LNCaP clone FGC (cell line): ENCODE data around the gene HIF3A.
"Not testable (repeated sequence)": the region's sequence is repeated elsewhere in the genome, so short reads cannot be mapped to it uniquely, and the experiment has no call there.

Experiments used
- DNase-seq: peaks from one replicate; pipeline ENCODE4 v3.0.0-alpha.2; 2011; ENCODE audit warnings: low read depth
- H3K4me3 ChIP-seq: 2 replicates; pipeline ENCODE4 v1.5.1; 2011; ENCODE audit warnings: mild to moderate bottlenecking, low read depth, low read length, control low read depth
- TF ChIP-seq, protein P1 (sequence below): IDR thresholded peaks from 2 replicates; pipeline ENCODE4 v1.5.1; 2012; ENCODE audit warnings: mild to moderate bottlenecking; ENCODE audit not compliant: control insufficient read depth, insufficient read depth; ENCODE audit errors: extremely low read depth

The HIF3A gene

DNA sequence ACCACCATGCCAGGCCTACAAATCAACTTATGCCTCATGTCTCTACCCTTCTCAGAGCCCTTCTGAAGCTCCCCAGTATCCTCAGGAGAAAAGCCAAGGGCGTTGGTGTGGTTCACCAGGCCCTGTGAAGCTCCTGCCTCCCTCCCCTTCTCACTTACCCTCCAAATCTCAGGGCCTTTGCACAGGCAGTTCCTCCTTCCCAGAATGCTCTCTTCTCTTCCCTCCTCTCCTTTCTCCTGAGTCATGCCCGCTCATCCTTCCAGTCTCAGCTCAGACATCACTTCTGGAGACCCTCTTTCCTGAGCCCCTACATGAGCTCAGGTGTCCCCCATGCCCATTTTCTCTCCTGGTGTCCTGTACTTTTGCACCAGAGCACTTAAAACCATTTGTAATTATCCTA is 20.5 kb downstream of the HIF3A start:
- no peak overlapping the region for H3K4me3 ChIP-seq
- no peak for DNase-seq
- TF ChIP-seq, protein P1, sequence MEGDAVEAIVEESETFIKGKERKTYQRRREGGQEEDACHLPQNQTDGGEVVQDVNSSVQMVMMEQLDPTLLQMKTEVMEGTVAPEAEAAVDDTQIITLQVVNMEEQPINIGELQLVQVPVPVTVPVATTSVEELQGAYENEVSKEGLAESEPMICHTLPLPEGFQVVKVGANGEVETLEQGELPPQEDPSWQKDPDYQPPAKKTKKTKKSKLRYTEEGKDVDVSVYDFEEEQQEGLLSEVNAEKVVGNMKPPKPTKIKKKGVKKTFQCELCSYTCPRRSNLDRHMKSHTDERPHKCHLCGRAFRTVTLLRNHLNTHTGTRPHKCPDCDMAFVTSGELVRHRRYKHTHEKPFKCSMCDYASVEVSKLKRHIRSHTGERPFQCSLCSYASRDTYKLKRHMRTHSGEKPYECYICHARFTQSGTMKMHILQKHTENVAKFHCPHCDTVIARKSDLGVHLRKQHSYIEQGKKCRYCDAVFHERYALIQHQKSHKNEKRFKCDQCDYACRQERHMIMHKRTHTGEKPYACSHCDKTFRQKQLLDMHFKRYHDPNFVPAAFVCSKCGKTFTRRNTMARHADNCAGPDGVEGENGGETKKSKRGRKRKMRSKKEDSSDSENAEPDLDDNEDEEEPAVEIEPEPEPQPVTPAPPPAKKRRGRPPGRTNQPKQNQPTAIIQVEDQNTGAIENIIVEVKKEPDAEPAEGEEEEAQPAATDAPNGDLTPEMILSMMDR: no peak

DNA sequence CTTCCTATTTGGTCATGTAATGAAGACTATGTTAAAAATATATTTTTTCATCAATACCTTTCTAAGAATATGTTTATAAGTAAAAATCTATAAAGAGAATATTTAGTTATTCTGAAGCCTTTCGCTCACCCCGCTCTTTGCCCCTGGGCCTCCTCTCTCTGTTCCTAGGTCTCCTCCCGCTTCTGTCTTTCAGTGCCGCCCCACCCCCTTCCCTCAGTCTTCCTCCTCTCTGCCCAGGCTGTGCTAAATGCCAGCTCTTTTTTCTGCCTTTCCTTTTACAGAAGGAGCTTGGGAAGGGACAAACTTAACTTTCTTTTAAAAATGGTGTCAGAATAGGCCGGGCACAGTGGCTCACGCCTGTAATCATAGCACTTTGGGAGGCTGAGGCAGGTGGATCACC is 22.8 kb downstream of the HIF3A start:
- no peak for DNase-seq
- H3K4me3 ChIP-seq: no peak overlapping the region
- TF ChIP-seq, protein P1: no peak

DNA sequence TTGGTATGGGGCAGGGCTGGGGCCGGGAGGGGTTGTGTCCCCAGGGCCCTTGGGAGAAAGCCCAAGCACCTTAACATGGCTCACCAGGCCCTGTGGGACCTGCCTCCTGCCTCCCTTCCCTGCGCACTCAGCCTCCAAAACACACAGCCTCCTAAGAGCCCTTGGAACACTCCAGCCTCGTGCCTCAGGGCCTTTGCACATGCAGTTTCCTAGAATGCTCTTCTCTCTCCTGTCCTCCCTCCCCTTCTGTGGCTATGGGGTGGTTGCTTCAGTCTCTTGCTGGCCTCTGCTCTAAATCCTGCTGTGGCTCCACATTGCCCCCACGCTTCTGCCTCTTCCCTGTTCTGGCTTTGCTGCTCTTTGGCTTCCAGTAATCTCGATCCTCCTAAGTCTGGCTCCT is 23.7 kb downstream of the HIF3A start:
- no peak overlapping the region for H3K4me3 ChIP-seq
- no peak for DNase-seq
- TF ChIP-seq, protein P1: no peak

DNA sequence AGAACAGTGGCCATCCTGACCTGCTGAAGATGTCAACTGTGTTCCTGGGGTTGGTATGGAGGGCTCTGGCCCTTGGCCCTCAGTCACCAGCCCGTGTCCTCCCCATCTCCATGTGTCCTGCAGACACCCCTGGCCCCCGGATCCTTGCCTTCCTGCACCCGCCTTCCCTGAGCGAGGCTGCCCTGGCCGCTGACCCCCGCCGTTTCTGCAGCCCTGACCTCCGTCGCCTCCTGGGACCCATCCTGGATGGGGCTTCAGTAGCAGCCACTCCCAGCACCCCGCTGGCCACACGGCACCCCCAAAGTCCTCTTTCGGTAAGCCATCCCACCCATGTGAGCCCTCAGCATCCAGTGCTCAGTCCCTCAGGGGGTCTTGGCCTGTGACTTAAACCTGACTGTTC is 24.8 kb downstream of the HIF3A start:
- TF ChIP-seq, protein P1: no peak

DNA sequence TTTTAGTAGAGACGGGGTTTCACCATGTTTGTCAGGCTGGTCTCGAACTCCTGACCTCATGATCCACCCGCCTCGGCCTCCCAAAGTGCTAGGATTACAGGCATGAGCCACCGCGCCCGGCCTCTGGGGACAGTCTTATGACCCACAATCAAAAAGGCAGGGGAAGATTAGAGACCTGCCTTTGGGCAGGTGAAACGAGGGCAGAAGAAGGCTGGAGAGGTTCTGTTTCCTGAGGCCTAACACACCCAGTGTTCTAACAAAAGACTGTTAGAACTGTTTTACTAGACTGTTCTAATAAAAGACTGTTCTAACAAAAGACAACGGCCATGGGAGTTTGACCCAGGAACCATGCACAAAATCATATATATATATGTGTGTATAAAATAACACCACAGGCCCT is 26.4 kb downstream of the HIF3A start:
- DNase-seq, H3K4me3 ChIP-seq: not testable (repeated sequence)

More for the DNA sequence above, 24.8 kb downstream of the HIF3A start:
- H3K4me3 ChIP-seq: no peak overlapping the region
- DNase-seq: no peak

DNA sequence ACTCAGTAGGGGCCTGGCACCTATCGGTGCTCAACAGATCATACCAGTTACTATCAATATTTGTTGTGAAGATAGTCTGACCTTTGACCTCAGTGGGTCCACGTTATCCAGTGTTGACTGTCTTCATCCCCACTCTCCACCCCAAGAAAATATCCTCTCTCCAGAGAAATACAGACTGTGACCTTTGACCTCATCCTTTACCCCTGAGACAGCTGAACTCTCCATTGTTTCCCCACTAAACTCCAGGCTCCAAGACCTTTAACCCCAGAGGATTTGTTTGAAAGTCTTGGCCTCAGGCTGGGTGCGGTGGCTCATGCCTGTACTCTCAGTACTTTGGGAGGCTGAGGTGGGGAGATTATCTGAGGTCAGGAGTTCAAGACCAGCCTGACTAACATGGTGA is 27.4 kb downstream of the HIF3A start:
- DNase-seq: no peak
- no peak overlapping the region for H3K4me3 ChIP-seq
- TF ChIP-seq, protein P1: no peak

DNA sequence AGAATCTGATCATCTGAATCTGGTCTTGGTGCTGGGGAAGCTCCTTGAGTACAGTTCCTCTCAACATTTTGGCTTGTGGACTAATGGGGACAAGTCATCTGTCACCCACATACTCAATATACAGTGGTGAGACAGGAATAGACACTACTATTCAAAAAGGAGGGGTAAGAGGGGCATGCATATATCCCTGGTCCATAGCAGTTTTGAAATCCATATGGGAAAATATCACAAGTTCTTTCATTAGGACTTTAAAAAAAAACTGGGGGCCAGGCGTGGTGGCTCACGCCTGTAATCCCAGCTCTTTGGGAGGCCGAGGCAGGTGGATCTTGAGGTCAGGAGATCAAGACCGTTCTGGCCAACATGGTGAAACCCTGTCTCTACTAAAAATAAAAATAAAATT is 29.8 kb downstream of the HIF3A start:
- TF ChIP-seq, protein P1: no peak
- no peak overlapping the region for H3K4me3 ChIP-seq
- no peak for DNase-seq
